Rectal smooth muscle tissue (tissue), 1 donor: ENCODE results near the gene ABCD2.
"Not testable (repeated sequence)": the region's sequence is repeated elsewhere in the genome, so short reads cannot be mapped to it uniquely, and the experiment has no call there.

ENCODE experiments used
- H3K27ac ChIP-seq: one replicate; pipeline ENCODE4 v1.7.0; 2013; ENCODE audit warnings: low read depth, low read length, inconsistent platforms
- H3K27me3 ChIP-seq: one replicate; pipeline ENCODE4 v1.7.0; 2013; ENCODE audit warnings: low read length; ENCODE audit not compliant: control insufficient read depth, insufficient read depth
- H3K36me3 ChIP-seq: one replicate; pipeline ENCODE4 v1.7.0; 2013; ENCODE audit warnings: low read length; ENCODE audit not compliant: control insufficient read depth, insufficient read depth
- H3K4me1 ChIP-seq: one replicate; pipeline ENCODE4 v1.7.0; 2013; ENCODE audit warnings: low read length; ENCODE audit not compliant: control insufficient read depth, insufficient read depth
- H3K4me3 ChIP-seq: one replicate; pipeline ENCODE4 v1.7.0; 2013; ENCODE audit warnings: low read length
- H3K9ac ChIP-seq: one replicate; pipeline ENCODE4 v1.7.0; 2013; ENCODE audit warnings: low read length

Gene ABCD2

GRCh38 chr12:39606712-39607423, 12.7 kb downstream of the ABCD2 start:
- H3K36me3 ChIP-seq: no peaks in the 10 kb centered on the region
- H3K27ac ChIP-seq: no peak overlapping the region

GRCh38 chr12:39605996-39606395, 13.6 kb downstream of the ABCD2 start:
- H3K4me3 ChIP-seq: no peak overlapping the region
- no peaks in the 10 kb centered on the region for H3K4me1 ChIP-seq
- no peaks in the 10 kb centered on the region for H3K27me3 ChIP-seq
- H3K36me3 ChIP-seq: no peaks in the 10 kb centered on the region
- H3K9ac ChIP-seq: no peak overlapping the region
- H3K27ac ChIP-seq: no peak overlapping the region

More at GRCh38 chr12:39606712-39607423, 12.7 kb downstream of the ABCD2 start:
- H3K4me3 ChIP-seq: no peak overlapping the region
- H3K4me1 ChIP-seq: no peaks in the 10 kb centered on the region
- H3K27me3 ChIP-seq: no peaks in the 10 kb centered on the region
- H3K9ac ChIP-seq: no peak overlapping the region

GRCh38 chr12:39605501-39605900, 14.1 kb downstream of the ABCD2 start:
- no peak overlapping the region for H3K27ac ChIP-seq
- H3K27me3 ChIP-seq: no peaks in the 10 kb centered on the region
- H3K4me3 ChIP-seq: no peak overlapping the region
- no peak overlapping the region for H3K9ac ChIP-seq
- H3K4me1 ChIP-seq: no peaks in the 10 kb centered on the region
- no peaks in the 10 kb centered on the region for H3K36me3 ChIP-seq

- Histone ChIP-seq H3K4me3 (no peak overlapping the region), H3K9ac (no peak overlapping the region)
Observed at GRCh38 chr12:39603065-39603464, 16.5 kb downstream of the ABCD2 start.

GRCh38 chr12:39601951-39602350, 17.7 kb downstream of the ABCD2 start:
- not testable (repeated sequence) for H3K4me3 ChIP-seq, H3K27me3 ChIP-seq, H3K27ac ChIP-seq, H3K4me1 ChIP-seq, H3K9ac ChIP-seq, H3K36me3 ChIP-seq

More at GRCh38 chr12:39603065-39603464, 16.5 kb downstream of the ABCD2 start:
- H3K36me3 ChIP-seq: no peaks in the 10 kb centered on the region
- no peaks in the 10 kb centered on the region for H3K4me1 ChIP-seq
- no peaks in the 10 kb centered on the region for H3K27me3 ChIP-seq
- H3K27ac ChIP-seq: no peak overlapping the region

GRCh38 chr12:39595928-39596327, 23.7 kb downstream of the ABCD2 start:
- Histone ChIP-seq H3K27ac (no peak overlapping the region), H3K4me1 (no peaks in the 10 kb centered on the region), H3K4me3 (no peak overlapping the region), H3K36me3 (no peaks in the 10 kb centered on the region), H3K9ac (no peak overlapping the region), H3K27me3 (no peaks in the 10 kb centered on the region)

- Histone ChIP-seq H3K27ac (no peak overlapping the region), H3K4me1 (no peaks in the 10 kb centered on the region), H3K4me3 (no peak overlapping the region), H3K36me3 (no peaks in the 10 kb centered on the region), H3K27me3 (no peaks in the 10 kb centered on the region), H3K9ac (no peak overlapping the region)
Observed at GRCh38 chr12:39592295-39592694, 27.3 kb downstream of the ABCD2 start.

- no peaks in the 10 kb centered on the region for H3K36me3 ChIP-seq
- no peak overlapping the region for H3K4me3 ChIP-seq
- no peaks in the 10 kb centered on the region for H3K4me1 ChIP-seq
- H3K27ac ChIP-seq: no peak overlapping the region
- H3K9ac ChIP-seq: no peak overlapping the region
- H3K27me3 ChIP-seq: no peaks in the 10 kb centered on the region
Observed at GRCh38 chr12:39588348-39588747, 31.3 kb downstream of the ABCD2 start.

- Histone ChIP-seq H3K4me3 (no peak overlapping the region), H3K4me1 (no peaks in the 10 kb centered on the region), H3K27me3 (no peaks in the 10 kb centered on the region), H3K27ac (no peak overlapping the region), H3K36me3 (no peaks in the 10 kb centered on the region), H3K9ac (no peak overlapping the region)
Observed at GRCh38 chr12:39587225-39587624, 32.4 kb downstream of the ABCD2 start.

GRCh38 chr12:39586816-39587215, 32.8 kb downstream of the ABCD2 start:
- no peaks in the 10 kb centered on the region for H3K27me3 ChIP-seq
- no peaks in the 10 kb centered on the region for H3K4me1 ChIP-seq
- H3K4me3 ChIP-seq: no peak overlapping the region
- no peaks in the 10 kb centered on the region for H3K36me3 ChIP-seq
- no peak overlapping the region for H3K27ac ChIP-seq
- no peak overlapping the region for H3K9ac ChIP-seq

GRCh38 chr12:39581592-39581991, 38.0 kb downstream of the ABCD2 start:
- Histone ChIP-seq H3K4me3 (no peak overlapping the region), H3K27me3 (no peaks in the 10 kb centered on the region), H3K9ac (no peak overlapping the region), H3K4me1 (no peaks in the 10 kb centered on the region), H3K27ac (no peak overlapping the region), H3K36me3 (no peaks in the 10 kb centered on the region)

GRCh38 chr12:39575498-39575875, 44.1 kb downstream of the ABCD2 start:
- Histone ChIP-seq H3K27ac (no peak overlapping the region), H3K27me3 (no peaks in the 10 kb centered on the region), H3K9ac (no peak overlapping the region), H3K4me1 (no peaks in the 10 kb centered on the region), H3K36me3 (no peaks in the 10 kb centered on the region), H3K4me3 (no peak overlapping the region)

GRCh38 chr12:39574785-39575497, 44.7 kb downstream of the ABCD2 start:
- Histone ChIP-seq H3K27me3 (no peaks in the 10 kb centered on the region), H3K36me3 (no peaks in the 10 kb centered on the region), H3K27ac (no peak overlapping the region), H3K4me3 (no peak overlapping the region), H3K9ac (no peak overlapping the region), H3K4me1 (no peaks in the 10 kb centered on the region)
